ENCODE data around the gene ADAMTS7.
"Not testable (repeated sequence)": the region's sequence is repeated elsewhere in the genome, so short reads cannot be mapped to it uniquely, and the experiment has no call there.

DNA sequence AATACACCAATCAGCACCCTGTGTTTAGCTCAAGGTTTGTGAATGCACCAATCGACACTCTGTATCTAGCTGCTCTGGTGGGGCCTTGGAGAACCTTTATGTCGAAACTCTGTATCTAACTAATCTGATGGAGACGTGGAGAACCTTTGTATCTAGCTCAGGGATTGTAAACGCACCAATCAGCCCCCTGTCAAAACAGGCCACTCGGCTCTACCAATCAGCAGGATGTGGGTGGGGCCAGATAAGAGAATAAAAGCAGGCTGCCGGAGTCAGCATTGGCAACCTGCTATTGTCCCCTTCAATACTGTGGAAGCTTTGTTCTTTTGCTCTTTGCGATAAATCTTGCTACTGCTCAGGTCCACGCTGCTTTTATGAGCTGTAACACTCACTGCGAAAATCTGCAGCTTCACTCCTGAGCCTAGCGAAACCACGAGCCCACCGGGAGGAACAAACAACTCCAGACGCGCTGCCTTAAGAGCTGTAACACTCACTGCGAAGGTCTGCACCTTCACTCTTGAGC, 36.2 kb upstream of the ADAMTS7 start:
- TF ChIP-seq, protein P1, sequence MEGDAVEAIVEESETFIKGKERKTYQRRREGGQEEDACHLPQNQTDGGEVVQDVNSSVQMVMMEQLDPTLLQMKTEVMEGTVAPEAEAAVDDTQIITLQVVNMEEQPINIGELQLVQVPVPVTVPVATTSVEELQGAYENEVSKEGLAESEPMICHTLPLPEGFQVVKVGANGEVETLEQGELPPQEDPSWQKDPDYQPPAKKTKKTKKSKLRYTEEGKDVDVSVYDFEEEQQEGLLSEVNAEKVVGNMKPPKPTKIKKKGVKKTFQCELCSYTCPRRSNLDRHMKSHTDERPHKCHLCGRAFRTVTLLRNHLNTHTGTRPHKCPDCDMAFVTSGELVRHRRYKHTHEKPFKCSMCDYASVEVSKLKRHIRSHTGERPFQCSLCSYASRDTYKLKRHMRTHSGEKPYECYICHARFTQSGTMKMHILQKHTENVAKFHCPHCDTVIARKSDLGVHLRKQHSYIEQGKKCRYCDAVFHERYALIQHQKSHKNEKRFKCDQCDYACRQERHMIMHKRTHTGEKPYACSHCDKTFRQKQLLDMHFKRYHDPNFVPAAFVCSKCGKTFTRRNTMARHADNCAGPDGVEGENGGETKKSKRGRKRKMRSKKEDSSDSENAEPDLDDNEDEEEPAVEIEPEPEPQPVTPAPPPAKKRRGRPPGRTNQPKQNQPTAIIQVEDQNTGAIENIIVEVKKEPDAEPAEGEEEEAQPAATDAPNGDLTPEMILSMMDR (IDR thresholded peaks at IDR 0.05 in 8 of 11, conservative IDR thresholded peaks at IDR 0.05 in 3 of 11), result not testable (repeated sequence)
- TF ChIP-seq POLR2A (IDR thresholded peaks at IDR 0.05), result not testable (repeated sequence)
